Measurements from ENCODE around the gene ANKZF1.

ANKZF1 gene

GRCh38 chr2:219223831-219224610, 5.6 kb upstream of the ANKZF1 start:
- no peak for DNase-seq (ENCODE audit: low read depth in 3 of 3)

DNA sequence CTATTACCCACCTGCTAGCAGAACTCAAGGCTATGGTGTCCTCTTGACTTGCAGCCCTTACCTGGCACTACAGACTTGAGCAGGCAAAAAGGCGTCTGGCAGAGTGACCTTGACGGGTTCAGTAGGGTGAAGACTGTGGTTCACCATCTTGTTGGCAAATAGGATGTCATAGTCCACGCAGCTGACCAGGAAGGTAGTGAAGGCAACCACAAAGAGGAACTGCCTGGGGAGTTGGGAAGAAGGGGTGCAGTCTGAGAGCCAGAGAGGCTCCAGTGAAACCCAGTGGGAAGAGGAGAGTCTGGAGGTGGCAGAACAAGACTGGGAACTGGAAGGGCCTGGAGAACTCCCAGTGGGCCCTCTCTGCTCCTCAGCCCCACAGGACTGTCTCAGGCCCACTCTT, 4.3 kb upstream of the ANKZF1 start:
- DNase-seq (ENCODE audit: low read depth in 3 of 3): no peak

DNA sequence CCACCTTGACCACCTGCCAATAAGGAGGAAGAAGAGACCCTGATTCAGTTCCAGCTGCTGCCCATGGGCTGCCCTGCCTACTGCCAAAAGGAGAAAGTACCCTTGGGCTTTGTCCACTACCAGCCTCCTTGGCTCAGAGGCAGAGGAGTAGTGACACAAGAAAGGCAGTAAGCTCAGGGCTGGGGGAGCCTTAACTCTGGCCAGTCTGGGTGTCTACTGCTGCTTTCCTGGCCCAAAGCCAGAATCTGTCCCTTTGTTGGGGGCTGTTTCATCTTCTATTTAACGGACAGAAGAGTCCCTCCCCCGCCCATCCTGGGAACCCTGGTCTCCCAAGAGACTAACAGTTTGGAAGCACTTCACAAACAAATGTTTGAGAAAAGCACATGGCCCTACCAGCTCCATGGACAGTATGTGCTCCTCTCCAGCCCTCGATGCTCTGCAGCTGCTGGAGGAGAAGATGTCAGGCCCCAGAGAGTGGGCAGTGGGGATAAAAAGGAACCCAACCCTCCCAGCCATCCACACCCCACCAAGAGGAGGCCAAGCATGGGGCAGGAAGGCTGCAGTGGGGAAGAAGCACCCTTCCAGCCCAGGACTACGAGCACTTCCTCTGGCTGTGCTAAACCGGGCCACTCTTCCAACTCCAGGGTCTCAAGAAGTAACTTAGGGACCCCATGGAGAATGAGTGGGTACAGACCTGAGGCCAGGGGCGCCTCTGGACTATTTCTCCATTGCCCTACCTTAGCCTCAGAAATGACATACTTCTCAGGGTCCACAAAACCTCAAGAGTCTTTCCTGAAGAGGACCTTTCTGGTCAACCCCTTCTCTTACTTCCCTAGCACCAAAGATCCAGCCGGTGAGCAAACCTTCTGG, 1.3 kb upstream of the ANKZF1 start:
- DNase-seq (ENCODE audit: low read depth in 3 of 3): no peak

DNA sequence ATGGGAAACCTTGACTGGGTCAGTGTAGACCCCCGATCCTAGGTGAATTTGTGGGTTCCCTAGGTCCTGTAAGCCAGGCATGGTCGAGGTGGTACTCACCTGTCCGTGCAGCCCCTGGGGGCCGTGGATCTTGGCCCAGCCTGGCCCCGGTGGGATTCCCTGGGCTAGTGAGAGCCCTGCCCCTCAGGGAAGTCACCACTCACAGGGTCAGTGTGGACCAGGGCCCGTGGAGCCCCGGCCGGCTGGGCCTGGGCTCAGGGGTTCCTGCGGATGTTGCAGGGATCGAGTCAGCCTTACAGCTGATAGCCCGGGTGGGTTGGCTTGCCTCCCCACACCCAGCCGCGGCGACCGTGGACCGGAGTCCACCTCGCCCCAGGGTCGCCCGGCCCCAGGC, 698 bp upstream of the ANKZF1 start:
- no peak for DNase-seq (ENCODE audit: low read depth in 3 of 3)

- DNase-seq (ENCODE audit: low read depth in 3 of 3): peak in 1 of 3 experiments; percentile 66
These were observed 494 bp downstream of the ANKZF1 start for GRCh38 chr2:219230059-219230540.

DNA sequence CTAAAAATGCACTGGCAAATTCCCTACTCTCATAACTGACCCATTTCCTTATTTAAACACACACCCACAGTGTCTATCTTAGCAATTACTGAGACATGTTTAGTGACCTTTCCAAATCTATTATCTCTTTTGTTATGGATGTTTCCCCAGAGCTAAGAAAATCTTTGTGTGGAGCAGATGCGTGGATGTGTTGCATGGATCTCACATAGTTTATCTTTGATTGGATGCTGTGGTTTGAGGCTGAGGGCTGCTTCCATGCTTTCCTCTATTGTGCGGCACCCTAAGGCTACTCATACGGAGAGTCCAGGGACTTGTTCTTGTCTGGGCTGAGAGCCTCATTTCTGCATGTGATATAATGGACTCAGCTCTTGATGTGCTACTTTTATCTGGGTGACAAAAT, 4.7 kb downstream of the ANKZF1 start:
- no peak for DNase-seq (ENCODE audit: low read depth in 3 of 3)

GRCh38 chr2:219243291-219243761, 13.7 kb downstream of the ANKZF1 start:
- no peak for DNase-seq (ENCODE audit: low read depth in 3 of 3)

DNA sequence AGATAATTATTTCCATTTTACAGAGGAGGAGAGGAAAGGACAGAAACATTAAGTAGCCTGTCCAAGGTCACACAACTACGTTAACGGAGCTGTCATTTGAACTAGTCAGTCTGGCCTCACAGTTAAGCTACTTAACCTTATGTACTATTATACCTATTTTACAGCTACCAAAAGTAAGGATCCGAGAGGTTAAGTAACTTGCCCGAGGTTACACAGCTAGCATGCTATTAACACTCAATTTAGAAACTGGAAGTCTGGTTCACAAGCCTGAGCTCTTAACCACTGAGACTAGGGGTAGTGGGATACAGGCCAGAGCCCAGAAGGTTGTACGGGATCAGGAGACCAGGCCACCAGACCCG, 15.2 kb downstream of the ANKZF1 start:
- no peak for DNase-seq (ENCODE audit: low read depth in 3 of 3)

DNA sequence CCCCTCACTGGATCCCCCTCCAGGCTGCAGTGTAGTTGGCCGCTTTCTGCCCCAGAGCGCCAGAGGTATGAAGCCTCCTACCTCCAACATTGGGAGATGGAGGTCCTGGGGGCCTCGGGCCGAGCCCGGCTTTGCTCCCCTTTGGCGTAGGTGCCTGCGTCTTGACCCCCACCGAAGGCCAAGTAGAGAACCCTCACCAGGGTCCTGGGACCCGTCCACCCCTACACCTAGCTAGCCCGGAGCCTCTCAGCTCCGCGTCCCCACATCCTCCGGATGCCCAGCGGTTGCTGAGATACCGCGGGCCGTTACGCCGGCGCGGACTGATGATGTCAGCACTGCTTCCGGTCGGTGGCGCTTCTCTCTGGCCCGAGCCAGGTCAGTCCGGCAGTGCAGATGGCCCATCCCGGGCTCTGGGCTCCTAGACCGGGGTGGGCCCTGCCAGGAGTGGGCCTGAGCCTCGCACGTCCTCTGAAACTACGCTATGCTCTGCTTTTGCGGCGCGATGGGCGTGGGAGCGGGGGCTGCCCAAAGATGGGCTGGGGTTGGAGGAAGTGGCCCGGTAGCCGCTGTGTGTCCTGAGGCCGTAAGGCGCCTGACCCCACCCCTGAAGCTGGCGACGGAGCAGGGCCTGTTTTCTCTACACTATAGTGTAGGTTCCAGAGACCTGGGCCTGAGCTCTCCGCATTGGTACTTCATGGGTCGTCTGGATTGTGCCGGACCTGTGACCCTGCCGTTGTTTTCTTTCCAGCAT, 15.7 kb downstream of the ANKZF1 start, which contains the start of the genes GLB1L and STK16:
Gene GLB1L (minus strand): TSS at position 297 of the 751 bp plus-strand sequence. CDS start 1,871 bp downstream, outside the sequence.
Gene STK16 (plus strand): TSS at position 332 of the 751 bp plus-strand sequence. CDS start 521 bp downstream, outside the sequence.
- peak; percentile 79 to 89 (median 79) for DNase-seq (ENCODE audit: low read depth in 3 of 3)

GRCh38 chr2:219245899-219246230, 16.3 kb downstream of the ANKZF1 start:
- DNase-seq (ENCODE audit: low read depth in 3 of 3): no peak

- no peak for DNase-seq (ENCODE audit: low read depth in 3 of 3)
These were observed 17.0 kb downstream of the ANKZF1 start for GRCh38 chr2:219246559-219246958.

GRCh38 chr2:219247678-219248642, 18.4 kb downstream of the ANKZF1 start:
- DNase-seq (ENCODE audit: low read depth in 3 of 3): peak in 1 of 3 experiments; percentile 61

DNA sequence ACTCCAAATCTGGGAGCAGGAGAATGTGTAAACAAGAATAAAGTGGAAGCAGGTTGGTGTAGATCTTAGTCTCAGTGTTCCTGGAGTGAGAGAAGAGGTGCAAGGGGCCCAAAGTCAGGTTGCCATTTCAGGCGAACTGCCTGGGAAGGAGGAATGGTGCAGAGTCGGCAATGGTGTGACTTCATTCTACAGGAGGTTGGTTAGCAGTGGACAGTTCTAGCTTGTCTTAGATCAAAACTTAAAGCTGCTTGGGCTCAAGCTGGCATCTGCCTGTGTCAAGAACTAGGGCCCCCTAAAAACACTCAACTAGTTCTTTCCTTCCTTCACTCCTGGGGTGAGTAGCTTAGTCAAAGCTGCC, 19.2 kb downstream of the ANKZF1 start:
- DNase-seq (ENCODE audit: low read depth in 3 of 3): no peak

GRCh38 chr2:219249203-219249980, 19.8 kb downstream of the ANKZF1 start:
- no peak for DNase-seq (ENCODE audit: low read depth in 3 of 3)

DNA sequence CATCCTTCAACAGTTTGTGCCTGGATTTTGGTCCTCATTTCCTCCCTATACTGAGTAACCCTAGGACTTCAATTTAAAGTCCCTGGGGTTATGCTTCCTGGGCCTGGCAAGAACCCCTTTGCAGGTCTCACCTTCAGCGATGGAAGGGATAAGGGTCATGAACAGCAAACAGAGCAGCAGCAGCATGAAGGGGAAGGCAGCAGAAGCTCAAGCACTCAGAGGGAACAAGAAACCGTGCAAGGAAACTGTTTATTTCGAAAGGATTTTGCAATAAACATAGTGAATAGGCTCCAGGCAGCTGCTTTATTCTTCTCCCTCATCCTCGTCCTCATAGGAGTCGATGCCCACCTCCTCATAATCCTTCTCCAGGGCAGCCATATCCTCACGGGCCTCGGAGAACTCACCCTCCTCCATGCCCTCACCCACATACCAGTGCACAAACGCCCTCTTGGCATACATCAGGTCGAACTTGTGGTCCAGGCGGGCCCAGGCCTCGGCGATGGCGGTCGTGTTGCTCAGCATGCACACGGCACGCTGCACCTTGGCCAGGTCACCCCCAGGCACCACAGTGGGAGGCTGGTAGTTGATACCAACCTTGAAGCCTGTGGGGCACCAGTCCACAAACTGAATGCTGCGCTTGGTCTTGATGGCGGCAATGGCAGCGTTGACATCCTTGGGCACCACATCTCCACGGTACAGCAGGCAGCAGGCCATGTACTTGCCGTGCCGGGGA, 20.6 kb downstream of the ANKZF1 start:
- no peak for DNase-seq (ENCODE audit: low read depth in 3 of 3)

DNA sequence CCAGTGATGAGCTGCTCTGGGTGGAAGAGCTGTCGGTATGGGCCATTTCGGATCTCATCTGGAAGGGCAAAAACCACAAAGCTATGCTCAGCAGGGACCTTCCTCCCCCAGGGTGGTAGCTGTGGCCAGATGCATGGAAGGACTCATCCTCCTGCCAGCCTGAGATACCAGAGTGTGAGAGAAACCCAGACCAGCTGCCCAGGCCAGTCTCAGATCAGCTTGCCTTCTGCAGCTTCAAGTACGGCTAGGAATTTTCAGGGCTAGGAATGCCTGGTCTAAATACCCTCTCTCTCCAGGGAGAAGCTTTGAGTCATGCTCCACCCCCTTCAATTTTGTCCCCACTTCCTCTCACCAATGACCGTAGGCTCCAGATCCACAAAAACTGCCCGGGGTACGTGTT, 22.1 kb downstream of the ANKZF1 start:
- DNase-seq (ENCODE audit: low read depth in 3 of 3): no peak

DNA sequence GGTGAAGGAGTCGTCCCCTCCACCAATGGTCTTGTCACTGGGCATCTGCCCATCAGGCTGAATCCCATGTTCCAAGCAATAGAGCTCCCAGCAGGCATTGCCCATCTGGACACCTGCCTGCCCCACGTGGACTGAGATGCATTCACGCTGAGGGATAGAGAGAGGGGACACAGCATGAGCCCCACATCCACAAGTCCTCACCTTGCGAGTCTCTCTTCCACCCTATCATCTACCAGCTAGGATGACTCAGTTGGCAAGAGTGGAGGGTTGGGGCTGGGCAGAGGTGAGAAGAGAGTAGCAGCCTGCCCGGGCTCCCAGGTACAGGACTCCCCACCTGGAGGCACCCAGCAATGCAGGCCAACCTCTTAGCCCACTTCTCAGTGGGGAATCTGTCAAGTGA, 22.5 kb downstream of the ANKZF1 start:
- DNase-seq (ENCODE audit: low read depth in 3 of 3): no peak

DNA sequence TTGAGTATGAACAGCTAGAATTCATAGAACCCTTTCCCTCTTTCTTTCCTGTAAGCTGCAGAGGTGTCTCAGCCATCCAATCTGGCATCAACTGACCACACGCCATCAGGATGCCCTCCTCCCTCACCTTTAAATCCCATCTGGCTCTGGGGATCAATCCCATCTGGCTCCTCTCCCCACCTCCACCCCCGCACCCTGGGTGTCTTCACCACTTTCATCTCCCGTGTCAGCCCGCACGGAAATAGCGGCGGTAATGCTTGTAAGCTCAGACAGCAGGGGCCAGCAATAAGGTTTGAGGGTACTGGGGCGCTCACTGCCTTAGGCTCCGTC, 22.9 kb downstream of the ANKZF1 start:
- no peak for DNase-seq (ENCODE audit: low read depth in 3 of 3)
